Osteoblast (primary cell): ENCODE results near the gene RAB8B. TPM values are rescaled to one million over a fixed set of nuclear protein-coding genes. Genes with fewer than 3 reads are reported as not detected.

Experiments
- DNase-seq: peaks from one replicate; pipeline ENCODE4 v3.0.0; 2011; ENCODE audit warnings: low spot score, mixed read lengths; ENCODE audit not compliant: insufficient read length; ENCODE audit errors: missing footprints
- H2AFZ ChIP-seq: 2 replicates; pipeline ENCODE4 v1.6.0; 2011; ENCODE audit warnings: mild to moderate bottlenecking, low read length
- H3K27ac ChIP-seq: 2 replicates; pipeline ENCODE4 v1.5.1; 2011; ENCODE audit warnings: mild to moderate bottlenecking, low read depth, low read length, moderate library complexity
- H3K27me3 ChIP-seq: 2 replicates; pipeline ENCODE4 v1.6.0; 2012; ENCODE audit warnings: mild to moderate bottlenecking, control low read depth, inconsistent platforms, low read length, moderate library complexity; ENCODE audit not compliant: insufficient read depth
- H3K36me3 ChIP-seq: 2 replicates; pipeline ENCODE4 v1.5.1; 2011; ENCODE audit warnings: mild to moderate bottlenecking, low read length, control low read depth, moderate library complexity; ENCODE audit not compliant: insufficient read depth
- H3K4me1 ChIP-seq: 2 replicates; pipeline ENCODE4 v1.5.1; 2011; ENCODE audit warnings: mild to moderate bottlenecking, low read length, control low read depth, moderate library complexity; ENCODE audit not compliant: insufficient read depth
- H3K4me2 ChIP-seq: 2 replicates; pipeline ENCODE4 v1.6.0; 2011; ENCODE audit warnings: mild to moderate bottlenecking, low read length; ENCODE audit not compliant: insufficient read depth
- H3K4me3 ChIP-seq: fragments of 200-600 bp; sonication (generic); 3 replicates; pipeline ENCODE4 v1.5.1; 2012; ENCODE audit warnings: mild to moderate bottlenecking, low read length, inconsistent platforms; ENCODE audit not compliant: insufficient read depth
- H3K79me2 ChIP-seq: 2 replicates; pipeline ENCODE4 v1.6.0; 2012; ENCODE audit warnings: mild to moderate bottlenecking, low read length, control low read depth, inconsistent platforms; ENCODE audit not compliant: insufficient read depth
- H3K9me3 ChIP-seq: 2 replicates; pipeline ENCODE4 v1.5.1; 2011; ENCODE audit warnings: low read depth, low read length, control low read depth
- H4K20me1 ChIP-seq: 2 replicates; pipeline ENCODE4 v1.6.0; 2012; ENCODE audit warnings: mild to moderate bottlenecking, low read length, control low read depth; ENCODE audit not compliant: insufficient read depth
- total RNA-seq: library from RNA; depleted of rRNA; stranded (reverse); fragments of >200 nt; gene quantifications from 2 replicates; pipeline ENCODE4 v1.2.3, GENCODE V29; 2012
- TF ChIP-seq, protein P1 (sequence below): IDR thresholded peaks from 2 replicates; pipeline ENCODE4 v1.5.1; 2011; ENCODE audit warnings: mild to moderate bottlenecking, low read depth, low read length, moderate library complexity; ENCODE audit errors: extremely low read depth

Gene RAB8B
- total RNA-seq, 1 donor = 57.5 TPM

DNA sequence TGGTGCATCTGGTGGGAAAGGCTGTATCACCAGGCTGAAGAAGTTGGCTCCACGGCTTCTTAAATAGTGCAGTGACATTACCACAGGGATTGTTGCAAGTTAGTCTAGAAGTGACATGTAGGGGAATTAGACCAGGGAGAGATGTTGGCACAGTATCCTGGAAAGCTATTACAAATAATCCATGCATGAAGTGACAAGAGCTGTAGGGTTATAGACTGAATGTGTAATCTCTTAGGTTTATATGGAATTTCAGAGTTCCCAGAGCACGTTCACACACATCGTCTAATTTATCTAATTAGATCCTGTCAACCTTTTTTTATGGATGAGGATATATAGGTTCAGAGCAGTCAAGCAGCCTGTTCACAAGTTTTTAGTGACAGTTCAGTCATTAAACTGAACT lies 50.7 kb downstream of the RAB8B start:
- no peak overlapping the region for H3K4me2 ChIP-seq
- H3K27me3 ChIP-seq = no peaks in the 10 kb centered on the region
- H3K27ac ChIP-seq = no peak overlapping the region
- H4K20me1 ChIP-seq = no peaks in the 10 kb centered on the region
- TF ChIP-seq, protein P1, sequence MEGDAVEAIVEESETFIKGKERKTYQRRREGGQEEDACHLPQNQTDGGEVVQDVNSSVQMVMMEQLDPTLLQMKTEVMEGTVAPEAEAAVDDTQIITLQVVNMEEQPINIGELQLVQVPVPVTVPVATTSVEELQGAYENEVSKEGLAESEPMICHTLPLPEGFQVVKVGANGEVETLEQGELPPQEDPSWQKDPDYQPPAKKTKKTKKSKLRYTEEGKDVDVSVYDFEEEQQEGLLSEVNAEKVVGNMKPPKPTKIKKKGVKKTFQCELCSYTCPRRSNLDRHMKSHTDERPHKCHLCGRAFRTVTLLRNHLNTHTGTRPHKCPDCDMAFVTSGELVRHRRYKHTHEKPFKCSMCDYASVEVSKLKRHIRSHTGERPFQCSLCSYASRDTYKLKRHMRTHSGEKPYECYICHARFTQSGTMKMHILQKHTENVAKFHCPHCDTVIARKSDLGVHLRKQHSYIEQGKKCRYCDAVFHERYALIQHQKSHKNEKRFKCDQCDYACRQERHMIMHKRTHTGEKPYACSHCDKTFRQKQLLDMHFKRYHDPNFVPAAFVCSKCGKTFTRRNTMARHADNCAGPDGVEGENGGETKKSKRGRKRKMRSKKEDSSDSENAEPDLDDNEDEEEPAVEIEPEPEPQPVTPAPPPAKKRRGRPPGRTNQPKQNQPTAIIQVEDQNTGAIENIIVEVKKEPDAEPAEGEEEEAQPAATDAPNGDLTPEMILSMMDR = no peak
- no peak overlapping the region for H2AFZ ChIP-seq
- H3K4me1 ChIP-seq = peaks cover 56% of the 10 kb centered on the region
- H3K36me3 ChIP-seq = peaks cover 5% of the 10 kb centered on the region
- no peak overlapping the region for H3K4me3 ChIP-seq
- DNase-seq = no peak
- H3K9me3 ChIP-seq = no peaks in the 10 kb centered on the region
- peaks cover 59% of the 10 kb centered on the region for H3K79me2 ChIP-seq

DNA sequence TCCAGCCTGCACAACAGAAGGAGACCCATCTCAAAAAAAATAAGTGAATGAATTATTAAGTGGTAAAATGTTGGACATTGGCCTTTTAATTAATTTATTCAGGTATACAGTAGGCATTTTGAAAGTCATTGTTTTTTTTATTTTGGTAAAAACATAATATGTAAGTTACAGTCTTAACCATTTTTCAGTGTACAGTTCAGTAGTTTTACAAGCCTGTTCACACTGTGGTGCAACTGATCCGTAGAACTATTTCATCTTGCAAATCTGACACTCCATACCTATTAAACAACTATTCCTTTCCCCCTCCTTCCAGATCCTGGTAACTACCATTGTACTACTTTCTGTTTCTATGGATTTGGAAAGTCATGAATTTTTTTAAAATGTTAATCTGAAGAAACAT lies 51.9 kb downstream of the RAB8B start:
- TF ChIP-seq, protein P1 = no peak

DNA sequence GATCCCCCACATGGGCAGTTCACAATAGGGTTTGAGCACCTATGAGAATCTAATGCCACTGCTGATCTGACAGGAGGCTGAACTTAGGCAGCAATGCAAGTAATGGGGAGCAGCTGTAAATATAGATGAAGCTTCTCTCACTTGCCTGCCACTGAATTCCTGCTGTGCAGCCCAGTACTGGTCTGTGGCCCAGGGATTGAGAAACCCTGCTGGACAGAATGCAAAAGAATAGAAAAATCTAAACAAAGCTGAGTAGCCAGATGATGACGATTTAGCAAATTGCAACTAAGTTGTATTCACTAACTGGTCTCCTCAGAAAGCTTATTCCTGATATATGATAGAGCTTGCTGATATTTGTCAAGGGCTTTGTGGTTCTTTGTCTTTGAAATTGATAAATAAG lies 53.7 kb downstream of the RAB8B start:
- Histone ChIP-seq H3K36me3 (peaks cover 16% of the 10 kb centered on the region), H3K27me3 (no peaks in the 10 kb centered on the region), H3K27ac (peak overlapping the region; percentile 72), H4K20me1 (no peaks in the 10 kb centered on the region), H3K79me2 (peaks cover 39% of the 10 kb centered on the region), H3K4me1 (peaks cover 58% of the 10 kb centered on the region), H3K4me3 (no peak overlapping the region), H3K4me2 (no peak overlapping the region), H2AFZ (no peak overlapping the region), H3K9me3 (no peaks in the 10 kb centered on the region)
- DNase-seq = no peak
- TF ChIP-seq, protein P1 = no peak

More for the DNA sequence above, 51.9 kb downstream of the RAB8B start:
- H3K4me2 ChIP-seq = no peak overlapping the region
- peaks cover 53% of the 10 kb centered on the region for H3K79me2 ChIP-seq
- H3K27ac ChIP-seq = no peak overlapping the region
- H3K4me3 ChIP-seq = no peak overlapping the region
- H3K36me3 ChIP-seq = peaks cover 10% of the 10 kb centered on the region
- no peaks in the 10 kb centered on the region for H3K9me3 ChIP-seq
- H3K4me1 ChIP-seq = peaks cover 51% of the 10 kb centered on the region
- DNase-seq = no peak
- H4K20me1 ChIP-seq = no peaks in the 10 kb centered on the region
- H2AFZ ChIP-seq = no peak overlapping the region
- H3K27me3 ChIP-seq = no peaks in the 10 kb centered on the region

DNA sequence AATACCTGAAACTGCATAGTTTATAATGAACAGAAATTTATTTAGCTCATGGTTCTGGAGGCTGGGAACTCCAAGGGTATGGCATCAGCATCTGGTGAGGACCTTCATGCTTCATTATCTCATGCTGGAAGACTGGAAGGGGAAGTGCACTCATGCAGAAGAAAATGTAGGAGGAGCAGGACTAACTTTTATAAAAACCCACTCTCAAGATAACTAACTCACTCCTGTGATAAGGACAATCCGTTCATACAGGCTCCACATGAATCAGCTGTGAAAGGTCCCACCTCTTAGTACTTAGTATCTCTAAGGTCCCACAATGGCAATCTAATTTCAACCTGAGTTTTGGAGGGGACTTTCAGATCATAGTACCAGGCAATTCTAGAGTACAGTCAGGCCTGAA lies 54.4 kb downstream of the RAB8B start:
- Histone ChIP-seq H3K9me3 (no peaks in the 10 kb centered on the region), H4K20me1 (no peaks in the 10 kb centered on the region), H3K4me1 (peaks cover 52% of the 10 kb centered on the region), H3K27ac (peak overlapping the region; percentile 72), H3K79me2 (peaks cover 36% of the 10 kb centered on the region), H3K4me3 (no peak overlapping the region), H3K4me2 (no peak overlapping the region), H3K36me3 (peaks cover 16% of the 10 kb centered on the region), H2AFZ (no peak overlapping the region), H3K27me3 (no peaks in the 10 kb centered on the region)
- no peak for DNase-seq
- TF ChIP-seq, protein P1 = no peak
